ENCODE results near the gene KRTAP10-1.

The KRTAP10-1 gene

GRCh38 chr21:44515359-44516165 lies 24.4 kb downstream of the KRTAP10-1 start:
- no peak for DNase-seq (ENCODE audit: low read depth)

- no peak for DNase-seq (ENCODE audit: low read depth)
Measured at GRCh38 chr21:44514746-44515358, 25.1 kb downstream of the KRTAP10-1 start.

- no peak for DNase-seq (ENCODE audit: low read depth)
Measured at GRCh38 chr21:44514218-44514520, 25.8 kb downstream of the KRTAP10-1 start.

GRCh38 chr21:44513389-44514217 lies 26.4 kb downstream of the KRTAP10-1 start:
- no peak for DNase-seq (ENCODE audit: low read depth)

- no peak for DNase-seq (ENCODE audit: low read depth)
Measured at GRCh38 chr21:44512496-44513388, 27.3 kb downstream of the KRTAP10-1 start.

- no peak for DNase-seq (ENCODE audit: low read depth)
Measured at GRCh38 chr21:44511938-44512275, 28.1 kb downstream of the KRTAP10-1 start.

GRCh38 chr21:44511219-44511937 lies 28.6 kb downstream of the KRTAP10-1 start:
- DNase-seq (ENCODE audit: low read depth), result no peak

- no peak for DNase-seq (ENCODE audit: low read depth)
Measured at GRCh38 chr21:44510508-44511218, 29.3 kb downstream of the KRTAP10-1 start.

- no peak for DNase-seq (ENCODE audit: low read depth)
Measured at GRCh38 chr21:44510109-44510507, 29.9 kb downstream of the KRTAP10-1 start.

GRCh38 chr21:44509539-44509938 lies 30.5 kb downstream of the KRTAP10-1 start:
- no peak for DNase-seq (ENCODE audit: low read depth)

GRCh38 chr21:44508711-44509445 lies 31.1 kb downstream of the KRTAP10-1 start:
- DNase-seq (ENCODE audit: low read depth), result no peak

- no peak for DNase-seq (ENCODE audit: low read depth)
Measured at GRCh38 chr21:44508426-44508710, 31.6 kb downstream of the KRTAP10-1 start.

GRCh38 chr21:44507673-44508425 lies 32.1 kb downstream of the KRTAP10-1 start:
- no peak for DNase-seq (ENCODE audit: low read depth)

- DNase-seq (ENCODE audit: low read depth), result no peak
Measured at GRCh38 chr21:44506279-44507255, 33.4 kb downstream of the KRTAP10-1 start.

- DNase-seq (ENCODE audit: low read depth), result no peak
Measured at GRCh38 chr21:44505673-44506278, 34.2 kb downstream of the KRTAP10-1 start.

GRCh38 chr21:44503901-44504399 lies 36.0 kb downstream of the KRTAP10-1 start:
- DNase-seq (ENCODE audit: low read depth), result no peak
